ENCODE data around the gene CLSTN1.
"Not testable (repeated sequence)": the region's sequence is repeated elsewhere in the genome, so short reads cannot be mapped to it uniquely, and the experiment has no call there.

CLSTN1 gene

DNA sequence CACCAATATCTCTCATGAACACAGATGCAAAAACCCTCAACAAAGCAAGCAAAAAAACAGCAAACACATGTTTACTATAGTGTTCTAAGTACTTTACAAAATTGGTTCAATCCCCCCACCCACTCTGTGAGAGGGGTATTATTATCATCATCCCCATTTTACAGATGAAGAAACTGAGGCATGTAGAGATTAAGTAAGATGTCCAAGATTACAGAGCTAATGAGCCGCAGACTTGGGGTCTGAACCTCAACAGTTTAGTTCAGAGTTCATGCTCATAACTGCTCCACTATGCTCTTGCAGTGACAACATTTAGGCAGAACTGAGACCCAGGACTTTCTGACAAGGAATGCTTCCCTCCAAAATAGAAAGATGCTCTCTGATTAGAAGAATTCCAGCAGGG lies 21.9 kb downstream of the CLSTN1 start:
- Histone ChIP-seq H3K9ac (ENCODE audit: low read length) (no peak overlapping the region), H3K27me3 (ENCODE audit: control insufficient read depth, insufficient read depth, low read length) (no peaks in the 10 kb centered on the region), H3K4me1 (ENCODE audit: control insufficient read depth, insufficient read depth, low read length) (peaks cover 4% of the 10 kb centered on the region), H3K36me3 (ENCODE audit: control insufficient read depth, insufficient read depth, low read length) (no peaks in the 10 kb centered on the region), H3K27ac (ENCODE audit: low read depth, low read length) (no peak overlapping the region), H3K4me3 (ENCODE audit: low read length) (no peak overlapping the region)

DNA sequence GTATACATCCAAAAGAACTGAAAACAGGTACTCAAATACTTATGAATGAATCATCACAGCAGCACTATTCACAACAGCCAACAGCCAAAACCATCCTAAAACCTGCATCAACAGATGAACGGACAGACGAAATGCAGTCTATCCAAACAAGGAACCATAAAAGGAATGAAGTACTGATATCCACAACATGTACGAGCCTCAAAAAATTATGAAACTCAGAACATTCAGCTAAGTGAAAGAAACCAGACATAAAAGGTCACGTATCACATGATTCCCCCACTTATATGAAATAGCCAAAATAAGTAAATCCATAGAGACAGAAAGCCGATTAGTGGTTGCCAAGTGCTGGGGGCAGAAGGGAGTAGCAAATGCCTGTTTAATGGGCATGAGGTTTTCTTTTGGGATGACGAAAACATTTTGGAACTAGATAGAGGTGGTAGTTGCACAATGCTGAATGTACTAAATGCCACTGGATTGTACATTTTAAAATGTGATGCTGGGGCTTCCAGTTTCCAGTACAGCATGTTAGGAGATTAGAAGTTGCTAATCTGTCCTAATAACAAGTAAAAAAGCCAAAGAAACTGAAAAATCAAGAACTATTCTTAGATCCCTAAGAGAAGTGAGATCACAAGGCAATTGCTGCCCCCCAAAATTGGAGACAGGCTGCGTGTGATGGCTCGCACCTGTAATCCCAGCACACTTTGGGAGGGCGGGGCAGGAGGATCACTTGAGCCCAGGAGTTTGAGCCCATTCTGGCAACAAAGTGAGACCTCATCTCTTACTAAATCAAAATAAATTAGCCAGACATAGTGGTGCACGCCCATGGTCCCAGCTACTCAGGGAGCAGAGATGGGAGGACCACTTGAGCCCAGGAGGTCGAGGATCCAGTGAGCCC lies 25.3 kb downstream of the CLSTN1 start:
- H3K27ac ChIP-seq (ENCODE audit: low read depth, low read length): peak overlapping the region; percentile 9

DNA sequence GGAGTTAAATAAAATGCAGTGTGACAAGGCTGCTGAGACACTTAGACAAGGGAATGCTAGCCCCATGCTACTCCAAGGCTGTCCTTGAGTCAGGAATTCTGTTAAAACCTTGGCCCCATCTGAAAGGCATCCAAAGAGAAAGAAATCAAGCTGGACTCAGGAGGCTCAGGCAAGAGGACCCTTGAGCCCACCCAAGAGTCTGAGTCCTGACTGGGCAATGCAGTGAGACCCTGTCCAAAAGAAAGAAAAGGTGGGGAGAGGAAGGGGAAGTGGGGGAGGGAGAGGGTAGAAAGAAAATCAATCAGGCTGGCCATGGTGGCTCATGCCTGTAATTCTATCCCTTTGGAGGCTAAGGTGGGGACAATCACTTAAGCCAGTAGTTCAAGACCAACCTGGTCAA lies 26.7 kb downstream of the CLSTN1 start:
- no peak overlapping the region for H3K9ac ChIP-seq (ENCODE audit: low read length)
- peaks cover 11% of the 10 kb centered on the region for H3K4me1 ChIP-seq (ENCODE audit: control insufficient read depth, insufficient read depth, low read length)
- no peak overlapping the region for H3K27ac ChIP-seq (ENCODE audit: low read depth, low read length)

More for the DNA sequence above, 25.3 kb downstream of the CLSTN1 start:
- no peaks in the 10 kb centered on the region for H3K36me3 ChIP-seq (ENCODE audit: control insufficient read depth, insufficient read depth, low read length)
- no peaks in the 10 kb centered on the region for H3K27me3 ChIP-seq (ENCODE audit: control insufficient read depth, insufficient read depth, low read length)
- peaks cover 6% of the 10 kb centered on the region for H3K4me1 ChIP-seq (ENCODE audit: control insufficient read depth, insufficient read depth, low read length)
- H3K9ac ChIP-seq (ENCODE audit: low read length): no peak overlapping the region
- H3K4me3 ChIP-seq (ENCODE audit: low read length): peak overlapping the region; percentile 9

DNA sequence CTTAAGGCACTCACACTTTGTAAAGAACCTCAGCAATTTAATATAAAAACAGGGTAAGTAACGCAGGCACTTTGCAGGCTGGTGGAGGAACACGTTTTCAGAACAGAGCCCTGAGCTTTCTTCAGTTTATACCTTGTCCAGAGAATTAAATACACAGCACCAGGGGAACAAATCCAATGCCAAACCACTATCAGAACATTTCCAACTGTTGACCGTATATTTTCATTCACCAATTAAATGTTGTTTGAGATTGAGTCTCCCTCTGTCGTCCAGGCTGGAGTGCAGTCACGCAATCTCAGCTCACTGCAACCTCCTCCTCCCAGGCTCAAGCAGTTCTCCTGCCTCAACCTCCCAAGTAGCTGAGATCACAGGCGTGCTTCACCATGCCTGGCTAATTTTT lies 29.7 kb downstream of the CLSTN1 start:
- Histone ChIP-seq H3K4me1 (ENCODE audit: control insufficient read depth, insufficient read depth, low read length) (peaks cover 11% of the 10 kb centered on the region), H3K27me3 (ENCODE audit: control insufficient read depth, insufficient read depth, low read length) (no peaks in the 10 kb centered on the region), H3K27ac (ENCODE audit: low read depth, low read length) (no peak overlapping the region), H3K4me3 (ENCODE audit: low read length) (no peak overlapping the region), H3K9ac (ENCODE audit: low read length) (no peak overlapping the region), H3K36me3 (ENCODE audit: control insufficient read depth, insufficient read depth, low read length) (no peaks in the 10 kb centered on the region)

More for the DNA sequence above, 26.7 kb downstream of the CLSTN1 start:
- H3K4me3 ChIP-seq (ENCODE audit: low read length): no peak overlapping the region
- H3K36me3 ChIP-seq (ENCODE audit: control insufficient read depth, insufficient read depth, low read length): no peaks in the 10 kb centered on the region
- H3K27me3 ChIP-seq (ENCODE audit: control insufficient read depth, insufficient read depth, low read length): no peaks in the 10 kb centered on the region

DNA sequence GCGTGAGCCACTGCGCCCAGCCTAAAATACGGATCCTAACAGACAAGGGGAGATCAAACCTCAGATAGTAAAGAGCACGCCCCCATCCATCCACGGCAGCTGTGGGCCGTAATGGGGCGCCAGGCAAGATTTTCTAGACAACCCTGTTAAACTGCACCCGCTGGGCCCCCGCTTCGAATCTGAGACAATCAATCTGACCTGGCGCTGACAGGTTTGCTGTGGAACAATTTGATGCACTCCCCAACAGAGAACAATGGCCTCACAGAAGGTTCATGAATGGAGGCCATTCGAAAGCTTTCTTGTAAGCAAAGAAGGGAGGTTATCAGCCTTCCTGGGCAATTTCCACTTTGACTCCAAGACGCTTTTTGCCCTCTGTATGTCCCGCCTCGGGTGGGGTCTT lies 30.5 kb downstream of the CLSTN1 start:
- no peak overlapping the region for H3K27ac ChIP-seq (ENCODE audit: low read depth, low read length)
- peaks cover 9% of the 10 kb centered on the region for H3K4me1 ChIP-seq (ENCODE audit: control insufficient read depth, insufficient read depth, low read length)
- H3K4me3 ChIP-seq (ENCODE audit: low read length): no peak overlapping the region
- no peaks in the 10 kb centered on the region for H3K27me3 ChIP-seq (ENCODE audit: control insufficient read depth, insufficient read depth, low read length)
- no peak overlapping the region for H3K9ac ChIP-seq (ENCODE audit: low read length)
- no peaks in the 10 kb centered on the region for H3K36me3 ChIP-seq (ENCODE audit: control insufficient read depth, insufficient read depth, low read length)

DNA sequence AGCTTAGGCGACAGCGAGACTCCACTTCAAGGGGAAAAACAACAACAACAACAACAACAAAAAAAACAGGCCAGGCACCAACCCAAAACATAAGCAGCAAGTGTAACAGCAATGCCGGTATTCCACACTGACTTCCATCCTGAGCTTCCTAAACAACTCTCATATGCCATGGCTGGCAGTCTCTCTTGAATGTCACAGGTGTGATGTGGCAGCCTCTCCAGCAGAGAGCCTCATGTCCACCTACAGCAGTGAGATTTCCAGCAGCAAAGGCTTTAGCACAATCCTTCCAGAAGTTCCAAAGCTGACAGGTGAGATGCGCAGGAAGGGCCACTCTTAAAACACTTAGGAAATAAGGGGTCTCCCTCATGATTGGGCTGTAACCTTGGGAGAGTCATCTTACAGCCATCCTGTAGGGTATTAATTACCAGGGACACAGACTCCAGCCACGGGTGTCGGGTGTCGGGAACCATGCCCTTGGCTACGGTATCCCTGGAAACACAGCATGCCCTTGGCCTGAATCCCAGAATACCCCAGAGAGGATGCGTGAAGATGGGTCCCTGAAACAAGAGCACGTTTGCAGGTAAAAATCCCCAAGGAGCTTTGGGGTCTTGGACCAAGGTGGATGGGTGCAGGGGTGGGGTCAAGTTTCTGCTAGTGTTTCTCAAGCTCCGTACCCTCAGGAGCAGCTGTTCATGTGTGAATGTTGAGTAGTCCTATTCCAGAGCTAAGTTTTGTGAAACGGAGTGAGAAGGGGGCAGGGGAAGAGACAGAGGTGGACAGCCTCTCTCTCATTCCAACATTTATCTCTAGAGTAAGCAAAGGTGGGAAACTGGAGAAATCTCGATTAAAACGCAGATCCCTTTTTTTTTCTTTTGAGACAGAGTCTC lies 31.4 kb downstream of the CLSTN1 start:
- H3K27ac ChIP-seq (ENCODE audit: low read depth, low read length): no peak overlapping the region
- H3K27me3 ChIP-seq (ENCODE audit: control insufficient read depth, insufficient read depth, low read length): no peaks in the 10 kb centered on the region
- H3K4me3 ChIP-seq (ENCODE audit: low read length): no peak overlapping the region
- H3K4me1 ChIP-seq (ENCODE audit: control insufficient read depth, insufficient read depth, low read length): peaks cover 7% of the 10 kb centered on the region
- H3K36me3 ChIP-seq (ENCODE audit: control insufficient read depth, insufficient read depth, low read length): no peaks in the 10 kb centered on the region
- no peak overlapping the region for H3K9ac ChIP-seq (ENCODE audit: low read length)

DNA sequence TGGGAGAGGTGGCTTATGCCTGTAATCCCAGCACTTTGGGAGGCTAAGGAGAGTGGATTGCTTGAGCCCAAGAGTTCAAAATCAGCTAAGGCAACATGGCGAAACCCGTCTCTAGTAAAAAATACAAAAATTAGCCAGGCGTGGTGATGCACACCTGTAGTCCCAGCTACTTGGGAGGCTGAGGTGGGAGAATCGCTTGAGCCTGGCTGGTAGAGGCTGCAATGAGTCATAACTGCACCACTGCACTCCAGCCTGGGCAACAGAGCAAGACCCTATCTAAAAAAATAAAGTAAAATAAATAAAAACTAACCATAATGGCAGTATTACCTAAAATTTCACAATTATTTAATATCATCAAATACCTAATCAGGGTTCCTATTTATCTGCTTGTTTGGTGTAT lies 34.1 kb downstream of the CLSTN1 start:
- not testable (repeated sequence) for H3K27me3 ChIP-seq (ENCODE audit: control insufficient read depth, insufficient read depth, low read length); H3K36me3 ChIP-seq (ENCODE audit: control insufficient read depth, insufficient read depth, low read length); H3K27ac ChIP-seq (ENCODE audit: low read depth, low read length); H3K4me3 ChIP-seq (ENCODE audit: low read length); H3K4me1 ChIP-seq (ENCODE audit: control insufficient read depth, insufficient read depth, low read length); H3K9ac ChIP-seq (ENCODE audit: low read length)

DNA sequence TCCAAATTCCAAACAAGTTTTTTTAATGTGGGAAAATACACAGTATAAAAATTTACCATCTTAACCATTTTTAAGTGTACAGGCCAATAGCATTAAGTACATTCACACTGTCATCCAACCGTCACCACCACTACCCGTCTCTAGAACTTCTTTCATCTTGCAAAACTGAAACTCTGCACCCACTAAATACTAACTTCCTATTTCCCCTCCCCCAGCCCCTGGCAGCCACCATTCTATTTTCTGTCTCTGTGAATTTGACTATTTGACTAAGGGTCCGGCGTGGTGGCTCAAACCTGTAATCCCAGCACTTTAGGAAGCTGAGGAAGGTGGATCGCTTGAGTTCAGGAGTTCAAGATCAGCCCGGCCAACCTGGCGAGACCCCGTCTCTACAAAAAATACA lies 36.1 kb downstream of the CLSTN1 start:
- H3K9ac ChIP-seq (ENCODE audit: low read length): no peak overlapping the region
- no peak overlapping the region for H3K27ac ChIP-seq (ENCODE audit: low read depth, low read length)
- no peaks in the 10 kb centered on the region for H3K36me3 ChIP-seq (ENCODE audit: control insufficient read depth, insufficient read depth, low read length)
- no peak overlapping the region for H3K4me3 ChIP-seq (ENCODE audit: low read length)
- no peaks in the 10 kb centered on the region for H3K27me3 ChIP-seq (ENCODE audit: control insufficient read depth, insufficient read depth, low read length)
- peaks cover 4% of the 10 kb centered on the region for H3K4me1 ChIP-seq (ENCODE audit: control insufficient read depth, insufficient read depth, low read length)

DNA sequence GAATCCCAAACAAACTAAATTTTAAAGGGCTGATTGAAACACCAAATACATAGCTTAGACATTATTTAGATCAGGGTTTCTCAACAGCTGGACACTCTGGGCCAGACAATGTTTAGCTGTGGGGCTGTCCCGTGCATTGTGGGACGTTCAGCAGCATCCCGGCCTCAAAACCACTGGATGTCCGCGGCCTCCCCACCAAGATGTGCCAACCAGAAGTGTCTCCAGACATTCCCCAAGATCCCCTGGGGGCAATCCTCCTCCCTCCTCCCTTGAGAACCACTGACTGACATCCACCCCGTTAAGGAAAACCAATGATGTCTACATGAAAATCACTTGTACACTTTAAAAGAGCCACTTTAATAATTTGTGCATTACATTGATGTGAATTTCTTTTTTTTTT lies 38.4 kb downstream of the CLSTN1 start:
- Histone ChIP-seq H3K4me3 (ENCODE audit: low read length) (no peak overlapping the region), H3K36me3 (ENCODE audit: control insufficient read depth, insufficient read depth, low read length) (no peaks in the 10 kb centered on the region), H3K4me1 (ENCODE audit: control insufficient read depth, insufficient read depth, low read length) (no peaks in the 10 kb centered on the region), H3K9ac (ENCODE audit: low read length) (no peak overlapping the region), H3K27ac (ENCODE audit: low read depth, low read length) (no peak overlapping the region), H3K27me3 (ENCODE audit: control insufficient read depth, insufficient read depth, low read length) (no peaks in the 10 kb centered on the region)

DNA sequence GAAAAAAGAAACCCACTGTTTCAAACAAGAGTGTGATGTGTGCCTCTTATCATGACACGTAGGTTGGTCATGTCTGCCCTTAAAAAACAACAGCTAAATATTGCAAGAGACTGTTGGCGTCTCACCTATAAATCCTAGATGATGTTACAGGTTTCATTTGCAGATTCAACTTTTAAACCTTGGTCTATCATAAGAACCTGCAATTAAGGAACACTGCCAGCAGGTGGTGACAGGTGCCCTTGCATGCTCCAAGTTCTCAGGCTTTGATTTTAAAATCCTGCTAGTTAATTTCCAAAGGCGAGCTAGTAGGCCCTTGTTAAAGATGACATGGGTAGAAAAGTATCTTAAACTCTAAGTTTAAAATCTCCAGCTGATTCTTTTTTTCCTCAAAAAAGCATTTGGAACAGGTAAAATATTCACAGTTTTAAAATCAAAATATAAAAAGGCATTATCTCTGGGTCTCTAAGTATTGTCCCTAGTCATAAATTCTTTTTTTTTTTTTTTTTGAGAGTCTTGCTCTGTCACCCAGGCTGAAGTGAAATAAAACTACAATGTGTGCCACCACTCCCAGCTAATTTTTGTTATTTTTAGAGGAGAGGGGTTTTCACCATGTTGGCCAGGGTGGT lies 39.1 kb downstream of the CLSTN1 start:
- no peaks in the 10 kb centered on the region for H3K27me3 ChIP-seq (ENCODE audit: control insufficient read depth, insufficient read depth, low read length)
- H3K9ac ChIP-seq (ENCODE audit: low read length): no peak overlapping the region
- no peak overlapping the region for H3K4me3 ChIP-seq (ENCODE audit: low read length)
- no peaks in the 10 kb centered on the region for H3K36me3 ChIP-seq (ENCODE audit: control insufficient read depth, insufficient read depth, low read length)
- no peaks in the 10 kb centered on the region for H3K4me1 ChIP-seq (ENCODE audit: control insufficient read depth, insufficient read depth, low read length)
- H3K27ac ChIP-seq (ENCODE audit: low read depth, low read length): no peak overlapping the region

DNA sequence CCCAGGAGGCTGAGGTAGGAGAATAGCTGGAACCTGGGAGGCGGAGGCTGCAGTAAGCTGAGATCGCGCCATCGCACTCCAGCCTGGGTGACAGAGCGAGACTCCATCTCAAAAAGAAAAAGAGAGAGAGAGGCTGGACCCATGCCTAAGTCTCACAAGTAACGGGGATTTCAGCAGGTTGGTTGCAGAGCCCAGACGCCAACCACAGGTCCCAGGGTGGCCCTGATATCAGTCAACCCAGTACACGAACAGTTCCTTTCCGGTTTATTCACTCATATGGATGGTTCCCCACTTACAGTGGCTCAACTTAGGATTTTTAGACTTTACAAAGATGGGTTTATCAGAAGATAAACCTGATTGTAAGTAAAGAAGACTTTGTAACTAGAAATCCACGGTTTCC lies 40.9 kb downstream of the CLSTN1 start:
- Histone ChIP-seq H3K9ac (ENCODE audit: low read length) (no peak overlapping the region), H3K4me3 (ENCODE audit: low read length) (no peak overlapping the region), H3K4me1 (ENCODE audit: control insufficient read depth, insufficient read depth, low read length) (no peaks in the 10 kb centered on the region), H3K27ac (ENCODE audit: low read depth, low read length) (no peak overlapping the region), H3K27me3 (ENCODE audit: control insufficient read depth, insufficient read depth, low read length) (no peaks in the 10 kb centered on the region), H3K36me3 (ENCODE audit: control insufficient read depth, insufficient read depth, low read length) (no peaks in the 10 kb centered on the region)

DNA sequence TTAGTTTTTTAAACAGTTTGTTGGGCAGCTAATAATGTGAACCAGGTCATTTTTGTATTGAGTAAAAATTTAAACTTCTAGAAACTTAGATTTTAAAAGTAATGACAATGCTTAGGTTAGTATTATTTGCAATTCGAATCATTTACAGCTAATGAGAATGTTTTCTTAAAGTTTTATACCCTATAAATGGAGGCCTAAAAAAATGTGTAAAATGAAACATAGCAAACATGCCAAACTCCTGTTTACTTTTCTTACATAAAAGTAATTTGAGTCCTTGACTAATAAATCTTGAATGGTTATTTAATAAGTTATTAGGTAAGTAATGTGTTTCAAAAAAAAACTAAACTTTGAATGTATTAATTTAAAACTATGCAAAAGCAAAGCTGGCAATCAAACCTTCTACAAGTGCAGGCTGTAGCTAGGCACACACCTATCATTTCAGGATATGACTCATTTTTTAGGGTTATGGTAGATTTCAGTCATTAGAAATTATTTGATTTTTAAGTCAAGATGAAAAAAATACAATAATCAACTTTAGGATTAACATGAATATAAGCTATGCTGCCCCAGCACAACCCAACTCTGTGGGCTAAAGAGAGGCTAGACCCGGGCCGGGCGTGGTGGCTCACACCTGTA lies 41.5 kb downstream of the CLSTN1 start:
- H3K27me3 ChIP-seq (ENCODE audit: control insufficient read depth, insufficient read depth, low read length): no peaks in the 10 kb centered on the region
- H3K4me3 ChIP-seq (ENCODE audit: low read length): no peak overlapping the region
- H3K27ac ChIP-seq (ENCODE audit: low read depth, low read length): no peak overlapping the region
- no peaks in the 10 kb centered on the region for H3K4me1 ChIP-seq (ENCODE audit: control insufficient read depth, insufficient read depth, low read length)
- no peaks in the 10 kb centered on the region for H3K36me3 ChIP-seq (ENCODE audit: control insufficient read depth, insufficient read depth, low read length)
- no peak overlapping the region for H3K9ac ChIP-seq (ENCODE audit: low read length)
